AG20443 (cell line): ENCODE measurements around the gene CRAT.
A peak's percentile ranks its signal among the peaks of the same experiment; 100 is the strongest.
"Not testable (repeated sequence)": the region's sequence is repeated elsewhere in the genome, so short reads cannot be mapped to it uniquely, and the experiment has no call there.

Source experiments
- DNase-seq: peaks from one replicate; pipeline ENCODE4 v3.0.0; 2012; ENCODE audit warnings: low spot score, mixed read lengths

CRAT gene

GRCh38 chr9:129138476-129139232 lies 28.1 kb upstream of the CRAT start:
- peak; percentile 82 for DNase-seq

GRCh38 chr9:129138144-129138462 lies 27.5 kb upstream of the CRAT start:
- DNase-seq = no peak

DNA sequence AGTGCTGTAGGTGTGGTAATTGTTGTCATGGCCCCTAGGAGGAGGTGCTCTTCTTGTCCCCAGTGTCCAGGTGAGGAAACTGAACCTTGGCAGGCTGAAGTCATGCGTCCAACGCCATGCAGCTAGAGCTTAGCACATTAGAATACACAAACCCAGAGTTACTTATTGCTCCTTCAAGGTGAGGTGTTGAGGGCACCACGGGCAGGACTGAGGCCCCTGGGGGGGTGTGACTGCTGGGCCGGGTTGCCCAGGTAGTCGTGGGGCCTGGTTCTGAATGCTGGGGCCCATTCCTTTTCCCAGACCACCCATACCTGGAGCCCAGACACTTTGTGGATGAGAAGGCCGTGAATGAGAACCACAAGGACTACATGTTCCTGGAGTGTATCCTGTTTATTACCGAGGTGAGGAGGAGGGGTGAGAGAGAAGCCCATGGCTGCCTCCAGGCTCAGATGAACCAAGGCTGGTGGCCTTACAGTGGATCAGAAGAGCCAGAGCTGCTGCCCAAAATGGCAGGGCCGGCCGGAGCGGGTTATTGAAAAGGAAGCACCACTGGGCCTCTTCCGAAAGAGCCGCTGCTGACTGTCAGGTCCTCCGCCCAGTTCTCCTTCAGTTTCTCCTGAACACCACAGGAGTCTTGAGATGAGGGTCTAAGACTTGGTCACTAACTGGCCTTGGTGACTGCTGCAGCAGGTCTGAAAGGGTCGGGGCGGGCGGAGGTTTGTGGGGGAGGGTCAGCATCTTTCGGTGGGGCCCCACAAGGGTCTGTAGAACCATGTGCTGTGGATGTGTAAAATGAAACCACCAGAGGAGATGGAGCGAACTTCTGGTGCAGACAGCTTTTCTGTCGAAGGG lies 26.9 kb upstream of the CRAT start:
- DNase-seq = no peak

DNA sequence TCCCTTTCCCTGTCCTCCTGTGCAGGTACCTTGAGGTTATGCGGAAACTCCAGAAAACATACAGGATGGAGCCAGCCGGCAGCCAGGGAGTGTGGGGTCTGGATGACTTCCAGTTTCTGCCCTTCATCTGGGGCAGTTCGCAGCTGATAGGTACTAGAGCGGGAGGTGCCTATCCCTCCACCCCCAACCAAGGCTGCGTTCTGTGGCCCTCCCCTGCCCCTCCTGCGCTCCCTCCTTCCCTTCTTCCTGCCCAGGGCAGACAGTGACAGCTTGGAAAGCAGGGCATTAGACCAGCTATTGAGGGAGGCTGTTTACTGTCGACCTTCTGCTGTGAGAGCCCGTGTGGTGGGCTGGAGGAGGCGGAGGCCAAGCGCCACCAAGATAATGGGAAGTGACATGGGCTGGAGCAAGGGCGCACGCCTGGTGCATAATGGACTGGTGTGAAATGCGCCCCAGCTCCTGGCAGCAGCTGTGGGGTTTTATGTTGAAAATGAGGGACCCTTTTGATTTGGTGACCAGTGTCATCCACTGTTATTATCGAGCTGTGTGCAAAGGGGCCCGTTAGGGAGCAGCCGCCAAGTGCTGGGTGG lies 25.9 kb upstream of the CRAT start:
- no peak for DNase-seq

GRCh38 chr9:129135476-129135875 lies 24.9 kb upstream of the CRAT start:
- no peak for DNase-seq

DNA sequence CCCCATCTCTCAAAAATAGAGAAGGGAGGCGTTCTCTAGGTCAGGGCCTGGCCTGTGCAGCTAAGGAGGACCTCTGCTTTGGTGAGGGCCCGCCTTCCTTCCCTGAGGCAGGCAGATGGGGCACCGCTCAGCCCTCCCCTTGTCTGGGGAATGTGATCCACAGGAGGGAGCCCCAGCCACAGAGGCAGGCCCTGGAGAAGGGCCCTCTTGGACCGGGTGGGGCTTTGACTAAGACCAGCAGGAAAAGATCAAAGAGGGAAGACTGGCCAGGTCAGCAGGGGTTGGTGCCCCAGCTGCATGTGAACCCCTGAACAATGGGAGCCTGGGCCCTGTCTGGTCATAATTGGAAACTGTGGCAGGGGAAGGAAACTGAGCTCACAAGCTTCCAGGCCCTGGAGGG lies 22.5 kb upstream of the CRAT start:
- no peak for DNase-seq

- DNase-seq = peak; percentile 91
These were observed 20.9 kb upstream of the CRAT start for GRCh38 chr9:129131300-129132145.

DNA sequence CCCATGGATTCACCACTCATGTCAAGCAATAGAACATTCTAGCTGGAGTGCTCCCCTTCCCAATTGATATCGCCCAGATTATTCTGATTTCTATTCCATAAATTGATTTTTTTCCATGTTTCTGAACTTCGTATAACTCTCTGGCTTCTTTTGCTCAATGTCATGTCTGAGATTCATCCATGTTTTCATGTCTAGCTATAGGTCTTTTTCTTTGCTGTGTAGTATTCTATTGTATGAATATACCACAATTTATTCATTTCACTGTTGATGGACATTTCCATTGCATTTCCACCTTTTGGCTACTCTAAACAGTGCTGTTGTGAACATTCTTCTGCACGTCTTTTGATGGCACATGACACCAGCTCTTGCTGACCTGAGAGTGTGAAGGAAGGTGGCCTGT lies 20.2 kb upstream of the CRAT start:
- no peak for DNase-seq

DNA sequence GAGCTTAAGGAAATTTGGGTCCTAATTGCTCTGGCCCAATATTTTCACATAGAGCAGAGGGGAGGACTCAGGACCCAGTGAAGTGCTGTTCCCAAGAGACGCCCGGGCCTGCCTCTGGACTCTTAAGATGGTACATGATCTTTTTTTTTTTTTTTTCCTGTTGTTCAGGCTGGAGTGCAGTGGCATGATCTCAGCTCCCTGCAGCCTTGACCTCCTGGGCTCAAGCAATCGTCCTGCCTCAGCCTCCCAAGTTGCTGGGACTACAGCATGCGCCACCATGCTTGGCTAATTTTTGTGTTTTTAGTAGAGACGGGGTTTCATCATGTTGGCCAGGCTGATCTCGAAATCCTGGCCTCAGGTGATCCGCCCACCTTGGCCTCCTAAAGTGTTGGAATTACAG lies 19.7 kb upstream of the CRAT start:
- DNase-seq = not testable (repeated sequence)

DNA sequence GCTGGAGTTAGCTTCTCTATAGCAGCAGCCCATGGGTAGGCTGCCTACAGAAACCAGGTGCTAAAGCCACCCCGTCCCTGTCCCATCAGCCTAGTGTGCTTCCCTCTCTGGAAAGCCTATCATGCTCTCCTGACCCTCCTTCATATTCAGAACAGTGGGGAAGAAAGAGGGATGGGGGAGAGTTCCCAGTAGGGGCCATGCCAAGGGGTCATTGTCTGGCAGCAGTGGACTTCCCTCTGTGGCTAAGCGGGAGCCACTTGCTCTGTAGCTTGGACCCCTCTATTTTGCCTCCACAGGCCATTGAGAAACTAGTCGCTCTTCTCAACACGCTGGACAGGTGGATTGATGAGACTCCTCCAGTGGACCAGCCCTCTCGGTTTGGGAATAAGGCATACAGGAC lies 18.1 kb upstream of the CRAT start:
- no peak for DNase-seq

DNA sequence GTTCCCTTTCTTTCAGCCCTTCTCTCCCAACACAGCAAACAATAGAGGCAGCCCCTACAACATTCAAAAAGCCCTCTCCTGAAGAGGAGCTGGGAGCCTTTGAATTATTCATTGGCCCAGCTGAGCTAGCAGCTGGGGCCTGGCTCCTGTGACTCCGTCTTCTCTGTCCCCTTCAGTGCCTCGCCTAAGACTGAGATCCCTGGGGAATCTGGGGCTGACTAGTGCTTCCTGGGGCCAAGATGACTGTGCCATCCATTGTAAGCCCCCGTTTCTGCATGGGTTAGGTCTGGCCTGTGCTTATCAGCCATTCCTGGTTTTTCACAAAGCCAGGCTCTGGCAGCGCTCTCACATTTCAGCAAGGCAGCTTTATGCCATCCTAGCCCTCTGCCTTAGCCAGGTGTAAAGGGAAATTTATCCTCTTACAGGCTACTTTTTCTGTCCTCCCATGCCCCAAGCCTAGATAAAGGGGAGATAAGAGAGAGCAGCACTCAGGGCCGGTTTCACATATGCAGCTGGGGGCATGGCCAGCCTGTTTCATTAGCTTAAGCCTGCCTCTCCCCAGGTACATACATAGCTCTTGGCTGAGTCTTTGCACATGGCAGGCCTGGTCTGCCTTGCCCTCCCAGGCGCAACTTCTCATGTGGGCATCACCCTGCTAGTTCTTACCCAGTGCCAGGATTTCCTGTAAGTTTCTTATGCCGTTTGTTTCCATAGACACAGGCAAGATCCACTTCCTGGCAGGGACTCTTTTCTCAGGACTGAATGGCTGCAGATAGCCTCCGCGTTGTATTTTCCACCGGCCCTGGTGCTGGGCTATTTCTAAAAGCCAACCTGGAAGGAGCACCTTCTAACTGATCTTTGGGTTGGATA lies 16.4 kb upstream of the CRAT start:
- no peak for DNase-seq

DNA sequence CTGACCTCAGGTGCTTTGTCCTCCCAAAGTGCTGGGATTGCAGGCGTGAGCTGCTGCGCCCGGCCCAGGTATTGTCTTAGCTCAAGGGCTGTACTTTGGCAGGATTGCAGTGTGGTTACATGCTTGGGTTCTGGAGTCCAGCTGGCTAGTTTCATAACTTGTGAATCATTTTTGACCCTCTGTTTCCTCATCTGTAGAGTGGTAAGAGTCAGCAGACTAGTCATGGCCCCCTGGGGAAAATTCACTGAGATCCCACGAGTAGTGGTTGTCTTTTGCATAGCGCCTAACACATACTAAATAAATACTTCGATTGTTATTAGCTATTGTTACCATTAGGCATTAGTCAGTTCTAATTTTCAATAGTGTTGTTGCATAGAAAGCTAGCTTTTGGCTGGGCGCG lies 14.9 kb upstream of the CRAT start:
- peak; percentile 67 for DNase-seq

DNA sequence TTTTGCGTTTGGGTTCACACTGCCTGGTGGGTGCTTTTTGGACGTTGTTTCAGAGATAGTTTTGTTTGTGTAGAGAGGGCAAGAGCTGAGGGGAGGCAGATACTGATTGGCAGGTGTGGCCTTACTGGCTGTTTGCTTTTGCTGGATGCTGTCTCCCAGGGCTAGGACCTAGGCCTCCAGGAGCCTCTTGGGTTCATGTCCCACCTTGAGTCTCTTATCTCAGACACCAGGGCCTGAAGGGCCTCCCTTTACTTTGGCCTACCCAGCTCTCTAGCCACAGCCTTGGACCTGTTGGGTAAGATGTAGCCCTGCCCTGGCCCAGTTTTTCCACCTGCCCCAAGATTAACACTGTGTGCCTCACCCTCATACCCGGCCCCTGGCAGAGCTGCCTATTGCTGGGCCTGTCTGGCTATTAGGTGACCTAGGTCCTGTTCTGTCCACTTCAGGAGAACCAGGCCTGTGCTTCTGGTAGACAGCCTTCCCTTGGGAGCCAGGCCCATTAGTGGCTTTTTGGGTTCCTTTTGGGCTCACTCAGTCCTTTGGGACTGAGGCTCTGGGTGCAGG lies 14.0 kb upstream of the CRAT start:
- no peak for DNase-seq

DNA sequence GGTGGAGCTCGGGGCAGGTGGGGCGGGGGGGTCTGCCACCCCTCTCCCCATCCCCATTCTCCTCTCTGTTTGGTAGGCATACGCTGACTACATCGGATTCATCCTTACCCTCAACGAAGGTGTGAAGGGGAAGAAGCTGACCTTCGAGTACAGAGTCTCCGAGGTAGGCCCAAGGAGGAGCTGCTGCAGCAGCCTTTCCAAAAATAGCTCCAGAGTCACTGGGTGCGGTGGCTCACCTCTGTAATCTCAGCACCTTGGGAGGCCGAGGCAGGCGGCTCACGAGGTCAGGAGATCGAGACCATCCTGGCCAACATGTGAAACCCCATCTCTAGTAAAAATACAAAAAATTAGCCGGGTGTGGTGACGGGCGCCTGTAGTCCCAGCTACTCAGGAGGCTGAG lies 12.4 kb upstream of the CRAT start:
- not testable (repeated sequence) for DNase-seq

DNA sequence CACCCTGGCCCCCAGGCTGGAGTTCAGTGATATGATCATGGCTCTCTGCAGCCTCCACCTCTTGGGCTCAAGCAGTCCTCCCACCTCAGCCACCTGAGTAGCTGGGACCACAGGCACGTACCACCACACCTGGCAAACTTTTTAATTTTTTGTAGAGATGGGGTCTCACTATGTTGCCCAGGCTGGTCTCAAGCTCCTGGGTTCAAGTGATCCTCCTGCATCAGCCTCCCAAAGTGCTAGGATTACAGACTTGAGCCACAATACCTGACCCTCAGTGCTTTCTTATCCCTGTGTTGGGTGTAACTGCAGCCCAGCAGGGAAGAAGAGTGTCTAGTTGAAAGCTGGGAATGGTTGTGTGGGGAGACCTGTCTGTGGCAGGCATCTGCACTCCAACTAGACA lies 11.5 kb upstream of the CRAT start:
- no peak for DNase-seq

DNA sequence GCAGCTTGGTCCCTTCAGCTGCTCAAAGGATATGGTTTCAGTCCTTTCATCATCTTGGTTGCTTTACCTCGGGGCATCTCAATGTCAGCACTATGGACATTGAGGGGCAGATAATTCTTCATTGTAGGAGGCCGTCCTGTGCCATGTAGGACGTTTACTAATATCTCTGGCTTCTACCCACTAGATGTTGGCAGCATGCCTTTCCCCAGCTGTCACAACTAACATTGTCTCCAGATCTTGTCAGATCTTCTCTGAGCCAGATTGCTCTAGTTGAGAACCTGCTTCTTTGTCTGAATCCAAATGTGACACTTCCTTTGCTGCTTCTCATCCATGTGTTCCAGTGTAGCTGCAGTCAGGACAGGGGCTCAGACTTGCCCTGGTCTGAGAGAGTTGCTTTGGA lies 10.9 kb upstream of the CRAT start:
- peak; percentile 24 for DNase-seq

- DNase-seq = no peak
These were observed 8.2 kb upstream of the CRAT start for GRCh38 chr9:129118799-129119198.

DNA sequence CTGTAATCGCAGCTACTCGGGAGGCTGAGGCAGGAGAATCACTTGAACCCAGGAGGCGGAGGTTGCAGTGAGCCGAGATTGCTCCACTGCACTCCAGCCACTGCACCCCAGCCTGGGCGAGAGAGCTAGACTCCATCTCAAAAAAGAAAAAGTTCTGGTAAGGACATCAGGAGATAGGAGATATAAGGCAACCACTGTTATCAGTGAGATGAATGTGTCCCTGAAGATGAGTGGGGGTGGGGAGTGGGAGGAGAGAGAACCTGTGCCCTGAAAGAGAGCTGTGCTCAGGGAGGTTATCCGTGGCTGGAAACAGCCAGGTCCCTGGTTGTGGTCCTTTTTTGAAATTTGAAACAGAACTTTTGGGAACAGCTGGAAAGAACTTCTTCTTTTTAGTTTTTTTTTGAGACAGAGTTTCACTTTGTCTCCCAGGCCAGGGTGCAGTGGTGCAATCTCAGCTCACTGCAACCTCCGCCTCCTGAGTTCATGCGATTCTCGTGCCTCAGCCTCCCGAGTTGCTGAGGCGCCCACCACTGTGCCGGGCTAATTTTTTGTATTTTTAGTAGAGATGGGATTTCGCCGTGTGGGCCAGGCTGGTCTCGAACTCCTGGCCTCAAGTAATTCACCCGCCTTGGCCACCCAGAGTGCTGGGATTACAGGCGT lies 3.2 kb upstream of the CRAT start:
- DNase-seq = no peak

- not testable (repeated sequence) for DNase-seq
These were observed 1.9 kb upstream of the CRAT start for GRCh38 chr9:129112526-129112925.

DNA sequence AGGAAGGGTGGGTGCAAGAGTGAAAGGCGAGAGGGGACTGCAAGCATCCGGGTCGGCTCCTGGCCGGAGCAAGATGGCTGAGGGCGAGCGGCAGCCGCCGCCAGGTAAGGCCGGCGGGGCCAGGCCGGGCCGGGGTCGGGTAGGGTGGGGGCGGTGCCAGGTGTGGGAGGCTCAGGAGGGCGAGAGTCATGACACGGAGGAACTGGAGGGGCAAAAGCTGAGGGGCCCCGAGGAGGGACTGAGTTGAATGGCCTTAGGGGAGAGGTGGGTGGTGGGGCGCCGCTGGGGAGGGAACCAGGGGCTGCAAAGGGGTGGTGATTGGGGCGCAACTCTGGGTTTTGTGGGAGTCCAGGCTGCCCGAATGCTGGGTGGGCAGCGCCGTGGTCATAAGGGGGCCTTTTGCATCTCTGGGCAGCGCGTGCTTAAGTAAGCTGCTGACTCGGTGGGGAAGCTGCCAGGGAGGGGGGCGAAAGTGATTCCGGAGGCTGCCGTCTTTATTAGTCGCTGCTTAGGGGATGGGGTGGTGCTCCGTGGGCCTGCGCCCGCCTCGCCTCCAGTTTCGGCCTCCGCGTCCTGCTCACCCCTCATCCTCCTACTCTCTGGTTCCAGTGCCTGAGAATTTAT lies 1.0 kb upstream of the CRAT start:
- peak; percentile 56 for DNase-seq
